K562 (cell line): ENCODE results near the gene SPRR3. TPM values are rescaled to one million over a fixed set of nuclear protein-coding genes. Genes with fewer than 3 reads are reported as not detected.

ENCODE experiments used
- BCL6 ChIP-seq: fragments of 250-450 bp; sonication (Bioruptor Pico); IDR thresholded peaks from 2 replicates; pipeline ENCODE4 v1.4.0; 2020
- CEBPB ChIP-seq: fragments of 450-650 bp; IDR thresholded peaks from 2 replicates; pipeline ENCODE4 v1.6.1; 2016; ENCODE audit warnings: missing genetic modification characterization, missing compliant biosample characterization
- CHCHD3 ChIP-seq: fragments of 250-450 bp; sonication (Bioruptor Pico); IDR thresholded peaks from 2 replicates; pipeline ENCODE4 v2.1.2; 2022; ENCODE audit warnings: mild to moderate bottlenecking
- E2F6 ChIP-seq, 2 experiments: IDR thresholded peaks; 2 replicates each; pipeline ENCODE4 v1.6.1; 2011; ENCODE audit warnings: borderline replicate concordance in 1 of 2, control low read depth in 1 of 2, low read depth in 1 of 2, low read length in 1 of 2, mild to moderate bottlenecking in 1 of 2, mixed read lengths in 1 of 2, moderate library complexity in 1 of 2; ENCODE audit not compliant: insufficient read depth in 1 of 2, insufficient read length in 1 of 2, poor library complexity in 1 of 2, severe bottlenecking in 1 of 2; ENCODE audit errors: extremely low read depth in 1 of 2
- FIP1L1 ChIP-seq: fragments of 200-400 bp; formaldehyde crosslinking; IDR thresholded peaks from 2 replicates; pipeline ENCODE4 v1.6.1; 2018; ENCODE audit warnings: mild to moderate bottlenecking, low read depth, low read length; ENCODE audit not compliant: poor library complexity, severe bottlenecking
- FUS ChIP-seq: fragments of 200-400 bp; formaldehyde crosslinking; optimal IDR thresholded peaks from 2 replicates; pipeline ENCODE3; 2017; ENCODE audit warnings: low read depth, low read length
- GABPB2 ChIP-seq: fragments of 250-450 bp; sonication (Bioruptor Pico); conservative IDR thresholded peaks from 2 replicates; pipeline ENCODE4 v1.5.1; 2021; ENCODE audit warnings: mild to moderate bottlenecking
- HBP1 ChIP-seq: fragments of 450-650 bp; formaldehyde crosslinking; IDR thresholded peaks from 2 replicates; pipeline ENCODE4 v1.4.0; 2022; ENCODE audit warnings: missing genetic modification characterization
- HCFC1 ChIP-seq: IDR thresholded peaks from 2 replicates; pipeline ENCODE4 v1.6.1; 2012; ENCODE audit warnings: low read depth, low read length, improper control_type of control experiment
- HINFP ChIP-seq: fragments of 450-650 bp; conservative IDR thresholded peaks from 2 replicates; pipeline ENCODE4 v1.6.1; 2016; ENCODE audit warnings: missing genetic modification characterization, low read depth, mild to moderate bottlenecking, control low read depth, missing compliant biosample characterization
- HMG20B ChIP-seq: fragments of 250-450 bp; sonication (Bioruptor Pico); IDR thresholded peaks from 2 replicates; pipeline ENCODE4 v1.5.0; 2021; ENCODE audit warnings: mild to moderate bottlenecking
- NCOA4 ChIP-seq: fragments of 450-650 bp; IDR thresholded peaks from 2 replicates; pipeline ENCODE4 v1.6.1; 2018; ENCODE audit warnings: mild to moderate bottlenecking; ENCODE audit not compliant: partially characterized antibody
- NUFIP1 ChIP-seq: fragments of 450-650 bp; IDR thresholded peaks from 2 replicates; pipeline ENCODE4 v1.6.1; 2018; ENCODE audit not compliant: partially characterized antibody
- POLR3G ChIP-seq: IDR thresholded peaks from 2 replicates; pipeline ENCODE4 v1.6.1; 2011; ENCODE audit not compliant: insufficient read length, insufficient replicate concordance; ENCODE audit errors: extremely low read depth
- RB1 ChIP-seq: fragments of 450-650 bp; IDR thresholded peaks from 2 replicates; pipeline ENCODE4 v1.6.1; 2017; ENCODE audit warnings: low read depth, mild to moderate bottlenecking
- SMAD1 ChIP-seq: fragments of 150-350 bp; IDR thresholded peaks from 2 replicates; pipeline ENCODE4 v1.6.1; 2014; ENCODE audit warnings: low read length, low read depth; ENCODE audit not compliant: partially characterized antibody
- THAP12 ChIP-seq: fragments of 250-450 bp; sonication (Bioruptor Pico); IDR thresholded peaks from 2 replicates; pipeline ENCODE4 v1.9.0; 2021; ENCODE audit warnings: mild to moderate bottlenecking, inconsistent platforms
- THRB ChIP-seq: fragments of 450-650 bp; formaldehyde crosslinking; conservative IDR thresholded peaks from 2 replicates; pipeline ENCODE4 v1.4.0; 2022; ENCODE audit warnings: mild to moderate bottlenecking, missing genetic modification characterization
- USF1 ChIP-seq: sonication (generic); formaldehyde crosslinking; IDR thresholded peaks from 2 replicates; pipeline ENCODE4 v1.9.0; 2022; ENCODE audit warnings: mild to moderate bottlenecking, missing genetic modification reagents
- ZNF586 ChIP-seq: fragments of 450-650 bp; formaldehyde crosslinking; conservative IDR thresholded peaks from 2 replicates; pipeline ENCODE4 v1.4.0; 2020; ENCODE audit warnings: mild to moderate bottlenecking, moderate library complexity
- polyA plus RNA-seq, 8 experiments: library from polyadenylated mRNA; depleted of rRNA in 4 of 8; stranded (reverse) in 5 of 8; unstranded in 3 of 8; fragments of >200 nt; fragmentation: Nextera tagmentation in 2 of 8; fragmentation: Illumina TruSeq in 1 of 8; extraction: Ambion mirVana in 2 of 8; extraction: Trizol in 1 of 8; gene quantifications; 2 replicates each; pipeline versions ENCODE4 v1.2.1 to v1.2.3, GENCODE V29; 2011 to 2014; ENCODE audit warnings: inconsistent platforms in 1 of 8, missing spikeins in 1 of 8
- total RNA-seq, 7 experiments: library from RNA; depleted of rRNA in 6 of 7; stranded (reverse); fragments of >200 nt in 6 of 7; fragmentation: Illumina TruSeq in 2 of 7; extraction: Trizol in 2 of 7; gene quantifications; 2 replicates each; pipeline versions ENCODE4 v1.2.1 to v1.2.3, GENCODE V29; 2011 to 2021; ENCODE audit warnings: low replicate concordance in 1 of 7

Gene SPRR3
- total and polyA plus RNA-seq, 9 of the 15 experiments (the other 6 are each of a cell fraction or from before 2014, with no cell fraction given) = not detected

GRCh38 chr1:153040950-153041631 is 39.5 kb downstream of the SPRR3 start, which contains the start of gene SPRR2D (continued):
- TF ChIP-seq HBP1 (CRISPR knock-in tag) (no peak), NCOA4 (no peak), GABPB2 (no peak), ZNF586 (no peak), HCFC1 (no peak), FIP1L1 (no peak), CHCHD3 (CRISPR knock-in tag) (no peak), SMAD1 (no peak), HINFP (no peak), NUFIP1 (no peak), FUS (no peak), POLR3G (no peak), BCL6 (CRISPR knock-in tag) (no peak), E2F6 (IDR thresholded peaks at IDR 0.05; ENCODE audit: borderline replicate concordance in 1 of 2, extremely low read depth in 1 of 2, insufficient read depth in 1 of 2, insufficient read length in 1 of 2, low read depth in 1 of 2, low read length in 1 of 2, poor library complexity in 1 of 2, severe bottlenecking in 1 of 2) (no peak), USF1 (CRISPR knock-in tag) (no peak), THAP12 (CRISPR knock-in tag) (no peak), THRB (CRISPR knock-in tag) (no peak), RB1 (no peak), CEBPB (tag) (no peak), HMG20B (CRISPR knock-in tag) (no peak)
